Measurements from ENCODE around the gene PMF1. TPM values are rescaled to one million over a fixed set of nuclear protein-coding genes. Genes with fewer than 3 reads are reported as not detected.

Gene PMF1
- total and polyA plus RNA-seq, 2 of the 13 experiments (the other 11 are each of a cell fraction or from before 2014, with no cell fraction given): 72.5 to 89.0 TPM

DNA sequence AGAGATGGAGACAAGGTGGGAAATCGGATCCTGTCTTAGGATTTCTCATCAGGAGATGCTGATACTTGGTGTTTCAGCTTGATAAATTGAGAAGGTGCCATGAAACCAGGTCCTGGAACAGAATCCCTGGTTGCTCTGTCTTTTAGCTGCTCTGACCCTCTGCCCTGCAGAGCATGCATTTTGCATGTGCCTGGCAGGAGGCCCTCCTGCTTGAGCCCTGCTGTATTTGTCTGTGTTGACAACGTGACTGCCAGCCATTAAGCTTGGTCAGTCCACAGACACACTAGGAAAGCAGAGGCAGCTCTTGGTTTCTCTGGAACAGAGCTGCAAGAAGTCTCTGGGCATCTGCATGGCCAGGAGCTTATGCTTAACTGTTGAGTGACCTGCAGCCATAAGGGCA is 16.4 kb upstream of the PMF1 start:
- peaks cover 36% of the 10 kb centered on the region for H3K79me2 ChIP-seq (ENCODE audit: insufficient read depth, low read length)
- no peak for ATAC-seq
- no peak for FAIRE-seq
- no peaks in the 10 kb centered on the region; a peak in 1 of 5 replicates for H3K27me3 ChIP-seq (ENCODE audit: control insufficient read depth in 1 of 2, insufficient read depth in 2 of 2, low read length in 2 of 2)
- intact Hi-C loops (cut with micrococcal nuclease; ENCODE audit: unreplicated experiment): no loop called here
- H3K4me1 ChIP-seq (ENCODE audit: insufficient read depth, low read length): peaks cover 67% of the 10 kb centered on the region
- no peaks in the 10 kb centered on the region for H3K9me3 ChIP-seq (ENCODE audit: low read length)
- H4K20me1 ChIP-seq (ENCODE audit: insufficient read depth, low read length): no peaks in the 10 kb centered on the region
- H2AFZ ChIP-seq (ENCODE audit: low read length): no peak overlapping the region
- CTCF ChIA-PET (ENCODE audit: low intra/inter-chr PET ratio, low total read pairs): no interaction called here
- H3K9ac ChIP-seq (ENCODE audit: insufficient read depth, low read depth, low read length): no peak overlapping the region; the same call in 1 of the 2 replicates
- H3K36me3 ChIP-seq (replicated peaks in 1 of 2; ENCODE audit: control insufficient read depth in 1 of 2, insufficient read depth in 2 of 2, low read length in 2 of 2): peaks cover 13 to 18% of the 10 kb centered on the region in 2 experiments
- POLR2A ChIA-PET: interaction anchor here (3.6 kb wide), 1 partner anchor 17 kb away, joined by 32 read pairs; the partner anchor contains the start of gene PMF1
- in situ Hi-C loops (cut with HindIII; ENCODE audit: extremely low pct_ligation_motif_present, low pct_unique_long_range_greater_than_20kb): no loop called here
- TF ChIP-seq DRAP1 (CRISPR knock-in tag; IDR thresholded peaks at IDR 0.05) (no peak), SNAI1 (CRISPR knock-in tag; IDR thresholded peaks at IDR 0.05; ENCODE audit: borderline replicate concordance) (no peak), ZNF530 (CRISPR knock-in tag; IDR thresholded peaks at IDR 0.05; ENCODE audit: low read depth) (no peak), ZNF451 (CRISPR knock-in tag; IDR thresholded peaks at IDR 0.05) (no peak), FOXK1 (CRISPR knock-in tag; IDR thresholded peaks at IDR 0.05; ENCODE audit: borderline replicate concordance, low read depth) (no peak), ZKSCAN1 (IDR thresholded peaks at IDR 0.05; ENCODE audit: low read length) (no peak), FIP1L1 (IDR thresholded peaks at IDR 0.05; ENCODE audit: borderline replicate concordance, insufficient read depth, low read depth, low read length) (no peak), SMARCC2 (IDR thresholded peaks at IDR 0.05) (no peak), ZNF784 (CRISPR knock-in tag; IDR thresholded peaks at IDR 0.05; ENCODE audit: borderline replicate concordance) (no peak), ZFP82 (CRISPR knock-in tag; IDR thresholded peaks at IDR 0.05; ENCODE audit: borderline replicate concordance) (no peak), ATRX (CRISPR knock-in tag; IDR thresholded peaks at IDR 0.05; ENCODE audit: borderline replicate concordance) (no peak), FOXA1 (IDR thresholded peaks at IDR 0.05) (no peak), FOXA1 (CRISPR knock-in tag; IDR thresholded peaks at IDR 0.05) (no peak), TAF1 (CRISPR knock-in tag; IDR thresholded peaks at IDR 0.05) (no peak), ONECUT2 (CRISPR knock-in tag; IDR thresholded peaks at IDR 0.05) (no peak), HNRNPK (IDR thresholded peaks at IDR 0.05; ENCODE audit: low read depth, low read length, poor library complexity, severe bottlenecking) (no peak), SETDB1 (CRISPR knock-in tag; IDR thresholded peaks at IDR 0.05; ENCODE audit: borderline replicate concordance) (no peak), ZNF180 (CRISPR knock-in tag; IDR thresholded peaks at IDR 0.05; ENCODE audit: borderline replicate concordance, low read depth) (no peak), EHMT2 (IDR thresholded peaks at IDR 0.05; ENCODE audit: borderline replicate concordance, low read depth, low read length) (no peak)
- TF ChIP-seq, protein P1, sequence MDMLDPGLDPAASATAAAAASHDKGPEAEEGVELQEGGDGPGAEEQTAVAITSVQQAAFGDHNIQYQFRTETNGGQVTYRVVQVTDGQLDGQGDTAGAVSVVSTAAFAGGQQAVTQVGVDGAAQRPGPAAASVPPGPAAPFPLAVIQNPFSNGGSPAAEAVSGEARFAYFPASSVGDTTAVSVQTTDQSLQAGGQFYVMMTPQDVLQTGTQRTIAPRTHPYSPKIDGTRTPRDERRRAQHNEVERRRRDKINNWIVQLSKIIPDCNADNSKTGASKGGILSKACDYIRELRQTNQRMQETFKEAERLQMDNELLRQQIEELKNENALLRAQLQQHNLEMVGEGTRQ (IDR thresholded peaks at IDR 0.05; ENCODE audit: low read depth, low read length): no peak
- TF ChIP-seq, protein P1 (CRISPR knock-in tag; IDR thresholded peaks at IDR 0.05; ENCODE audit: borderline replicate concordance): no peak
- no peak overlapping the region for H3K4me3 ChIP-seq (replicated peaks in 1 of 3; ENCODE audit: insufficient read depth in 1 of 3, low read depth in 2 of 3, low read length in 3 of 3)
- no peak overlapping the region for H3K4me2 ChIP-seq (ENCODE audit: low read depth, low read length)
- peak overlapping the region; percentile 4 for H3K27ac ChIP-seq (ENCODE audit: extremely low read length, insufficient read depth, low read length)
- 60% methylated on average over 2 of the region's 2 CpGs for WGBS (ENCODE audit: low lambda C conversion rate)
- BruUV-seq (replicated peaks): no TSS peak
- DNase-seq (ENCODE audit: low spot score): no peak

Data from HepG2 (cell line).